Tibial nerve (tissue), 3 donors: Measurements from ENCODE around the gene ZBED5.

ENCODE experiments used
- POLR2A ChIP-seq, 2 donors: fragments of 450-650 bp; IDR thresholded peaks; one replicate each; pipeline ENCODE4 v1.6.1; 2017; ENCODE audit warnings: antibody characterized with exemption in 2 of 2, mild to moderate bottlenecking in 2 of 2, moderate library complexity in 2 of 2
- TF ChIP-seq, protein P1 (sequence below), 5 experiments: fragments of 200-600 bp in 3 of 5; fragments of 450-650 bp in 2 of 5; sonication (generic) in 3 of 5; IDR thresholded peaks; one replicate each; pipeline ENCODE4 v1.5.1; 2016 to 2019; ENCODE audit warnings: antibody characterized with exemption in 5 of 5, mild to moderate bottlenecking in 3 of 5, moderate library complexity in 2 of 5

DNA sequence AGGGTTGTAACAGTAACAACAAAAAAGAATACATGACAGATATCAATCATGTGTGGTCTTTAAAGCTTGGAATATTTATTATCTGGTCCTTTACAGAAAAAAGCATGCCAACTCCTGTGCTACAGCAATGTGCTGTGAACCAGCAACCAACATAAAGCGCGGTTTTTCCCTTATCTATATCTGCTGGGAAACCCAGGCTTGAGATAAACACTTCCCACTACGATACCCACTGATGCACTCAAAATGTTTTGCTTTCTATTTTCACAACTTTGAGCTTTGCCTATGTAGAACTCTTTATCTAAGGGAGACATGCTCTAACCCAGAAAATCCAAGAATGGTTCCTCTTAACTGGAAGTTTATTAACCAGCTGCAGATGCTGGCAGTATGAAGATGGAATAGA is 19.0 kb downstream of the ZBED5 start:
- TF ChIP-seq, protein P1, sequence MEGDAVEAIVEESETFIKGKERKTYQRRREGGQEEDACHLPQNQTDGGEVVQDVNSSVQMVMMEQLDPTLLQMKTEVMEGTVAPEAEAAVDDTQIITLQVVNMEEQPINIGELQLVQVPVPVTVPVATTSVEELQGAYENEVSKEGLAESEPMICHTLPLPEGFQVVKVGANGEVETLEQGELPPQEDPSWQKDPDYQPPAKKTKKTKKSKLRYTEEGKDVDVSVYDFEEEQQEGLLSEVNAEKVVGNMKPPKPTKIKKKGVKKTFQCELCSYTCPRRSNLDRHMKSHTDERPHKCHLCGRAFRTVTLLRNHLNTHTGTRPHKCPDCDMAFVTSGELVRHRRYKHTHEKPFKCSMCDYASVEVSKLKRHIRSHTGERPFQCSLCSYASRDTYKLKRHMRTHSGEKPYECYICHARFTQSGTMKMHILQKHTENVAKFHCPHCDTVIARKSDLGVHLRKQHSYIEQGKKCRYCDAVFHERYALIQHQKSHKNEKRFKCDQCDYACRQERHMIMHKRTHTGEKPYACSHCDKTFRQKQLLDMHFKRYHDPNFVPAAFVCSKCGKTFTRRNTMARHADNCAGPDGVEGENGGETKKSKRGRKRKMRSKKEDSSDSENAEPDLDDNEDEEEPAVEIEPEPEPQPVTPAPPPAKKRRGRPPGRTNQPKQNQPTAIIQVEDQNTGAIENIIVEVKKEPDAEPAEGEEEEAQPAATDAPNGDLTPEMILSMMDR (IDR thresholded peaks at IDR 0.05) = no peak
- no peak for TF ChIP-seq POLR2A (IDR thresholded peaks at IDR 0.05)
